Esophagus muscularis mucosa (tissue), 4 donors: ENCODE measurements around the gene KIF3B. TPM values are rescaled to one million over a fixed set of nuclear protein-coding genes. Genes with fewer than 3 reads are reported as not detected.

Source experiments
- DNase-seq: peaks from one replicate; pipeline ENCODE4 v3.0.0-alpha.2; 2017; ENCODE audit errors: extremely low spot score
- H3K27ac ChIP-seq, 4 donors: fragments of 200-600 bp; sonication (generic); replicated peaks in 1 of 4; 1 replicate in 3 of 4; 2 replicates in 1 of 4; pipeline ENCODE4 v1.5.1; 2016 to 2019; ENCODE audit warnings: mild to moderate bottlenecking in 1 of 4
- H3K27me3 ChIP-seq, 4 donors: fragments of 200-600 bp; sonication (generic); one replicate each; pipeline versions ENCODE4 v1.5.1 to v1.6.0; 2016 to 2019
- H3K36me3 ChIP-seq, 4 donors: fragments of 200-600 bp; sonication (generic); one replicate each; pipeline ENCODE4 v1.5.1; 2016 to 2019
- H3K4me1 ChIP-seq, 4 donors: fragments of 200-600 bp; sonication (generic); one replicate each; pipeline ENCODE4 v1.5.1; 2016 to 2019
- H3K4me3 ChIP-seq, 4 donors: fragments of 200-600 bp; sonication (generic); 1 replicate in 2 of 4; 2 replicates in 2 of 4; pipeline ENCODE4 v1.5.1; 2016 to 2019; ENCODE audit warnings: mild to moderate bottlenecking in 4 of 4, moderate library complexity in 1 of 4
- H3K9me3 ChIP-seq, 4 donors: fragments of 200-600 bp; sonication (generic); 1 replicate in 3 of 4; 2 replicates in 1 of 4; pipeline ENCODE4 v1.5.1; 2016 to 2019
- CTCF ChIP-seq, 3 experiments: fragments of 200-600 bp in 2 of 3; fragments of 450-650 bp in 1 of 3; sonication (generic) in 2 of 3; IDR thresholded peaks; one replicate each; pipeline ENCODE4 v1.5.1; 2017 to 2019; ENCODE audit warnings: antibody characterized with exemption in 3 of 3, mild to moderate bottlenecking in 2 of 3, moderate library complexity in 1 of 3
- EP300 ChIP-seq: sonication (generic); formaldehyde crosslinking; IDR thresholded peaks from one replicate; pipeline ENCODE4 v1.6.1; 2017; ENCODE audit warnings: antibody characterized with exemption
- POLR2A ChIP-seq: fragments of 450-650 bp; IDR thresholded peaks from one replicate; pipeline ENCODE4 v1.6.1; 2017; ENCODE audit warnings: antibody characterized with exemption, moderate library complexity, mild to moderate bottlenecking, low read depth
- POLR2AphosphoS5 ChIP-seq, 2 donors: sonication (generic); formaldehyde crosslinking; IDR thresholded peaks; one replicate each; pipeline ENCODE4 v1.6.1; 2017; ENCODE audit warnings: antibody characterized with exemption in 2 of 2
- WGBS: methylation state at CpG from one replicate; pipeline ENCODE4 v1.1.5; 2018; 5-methylcytosine and 5-hydroxymethylcytosine counted together
- intact Hi-C: fragments of 100-400 bp; cut with DNase I; formaldehyde crosslinking; loops from one replicate; pipeline ENCODE4 v1.15.1; 2023
- total RNA-seq, 4 donors: library from RNA; depleted of rRNA; stranded (reverse); fragments of >200 nt; gene quantifications; one replicate each; pipeline versions ENCODE4 v1.1.0 to v1.2.1, GENCODE V29; 2016

KIF3B gene
- total RNA-seq, 4 donors from 2014 or later, result 20.7 to 28.3 (median 23.5) TPM

GRCh38 chr20:32333181-32333987, 55.9 kb downstream of the KIF3B start:
- Histone ChIP-seq H3K27ac (peak overlapping the region in 2 of 4 donors; percentile 5 to 20), H3K36me3 (peaks cover 16 to 59% (median 44%) of the 10 kb centered on the region in 4 donors), H3K4me3 (no peak overlapping the region), H3K4me1 (peaks cover 0 to 18% (median 0%) of the 10 kb centered on the region in 4 donors), H3K9me3 (no peaks in the 10 kb centered on the region), H3K27me3 (no peaks in the 10 kb centered on the region)
- DNase-seq, result no peak
- no peak for TF ChIP-seq CTCF (IDR thresholded peaks at IDR 0.05)
- no peak for TF ChIP-seq POLR2AphosphoS5 (IDR thresholded peaks at IDR 0.05)
- TF ChIP-seq EP300, result no peak
- no peak for TF ChIP-seq POLR2A
- 92% methylated on average over 12 of the region's 12 CpGs for WGBS
- intact Hi-C loops, result no loop called here

- H3K27ac ChIP-seq, result peak overlapping the region in 3 of 4 donors; percentile 5 to 20 (median 6)
- no peak for TF ChIP-seq POLR2A
- no peak for TF ChIP-seq EP300
- no peak for TF ChIP-seq POLR2AphosphoS5 (IDR thresholded peaks at IDR 0.05)
- no peak for TF ChIP-seq CTCF (IDR thresholded peaks at IDR 0.05)
- H3K4me1 ChIP-seq, result peaks cover 0 to 18% (median 0%) of the 10 kb centered on the region in 4 donors
- DNase-seq, result no peak
- 77% methylated on average over 13 of the region's 13 CpGs for WGBS
- no peak overlapping the region for H3K4me3 ChIP-seq
- peaks cover 16 to 50% (median 38%) of the 10 kb centered on the region in 4 donors for H3K36me3 ChIP-seq
- intact Hi-C loops, result no loop called here
- no peaks in the 10 kb centered on the region for H3K9me3 ChIP-seq
- H3K27me3 ChIP-seq, result no peaks in the 10 kb centered on the region
These were observed 56.8 kb downstream of the KIF3B start for GRCh38 chr20:32333988-32334885.

GRCh38 chr20:32336918-32337347, 59.5 kb downstream of the KIF3B start:
- WGBS, result 21% methylated on average over 5 of the region's 5 CpGs
- TF ChIP-seq POLR2A (no peak), CTCF (IDR thresholded peaks at IDR 0.05) (peak; percentile 48 to 67 (median 52)), POLR2AphosphoS5 (IDR thresholded peaks at IDR 0.05) (no peak), EP300 (no peak)
- no peak for DNase-seq
- H3K4me3 ChIP-seq, result no peak overlapping the region
- H3K9me3 ChIP-seq, result no peaks in the 10 kb centered on the region
- peaks cover 0 to 17% (median 0%) of the 10 kb centered on the region in 4 donors for H3K4me1 ChIP-seq
- no peak overlapping the region for H3K27ac ChIP-seq
- H3K36me3 ChIP-seq, result peaks cover 0 to 24% (median 13%) of the 10 kb centered on the region in 4 donors
- no peaks in the 10 kb centered on the region for H3K27me3 ChIP-seq
- intact Hi-C loops, result loop anchor here (5.0 kb wide), 2 partner anchors 150 to 315 kb away; no protein-coding TSS in a partner anchor

- no peaks in the 10 kb centered on the region for H3K27me3 ChIP-seq
- H3K36me3 ChIP-seq, result peaks cover 0 to 13% (median 6%) of the 10 kb centered on the region in 4 donors
- no peak overlapping the region for H3K4me3 ChIP-seq
- intact Hi-C loops, result loop anchor here (5.0 kb wide), 2 partner anchors 149 to 314 kb away; no protein-coding TSS in a partner anchor
- H3K4me1 ChIP-seq, result peaks cover 0 to 8% (median 0%) of the 10 kb centered on the region in 4 donors
- DNase-seq, result no peak
- no peaks in the 10 kb centered on the region for H3K9me3 ChIP-seq
- 91% methylated on average over 11 of the region's 11 CpGs for WGBS
- no peak overlapping the region for H3K27ac ChIP-seq
- no peak for TF ChIP-seq EP300
- TF ChIP-seq POLR2AphosphoS5 (IDR thresholded peaks at IDR 0.05), result no peak
- no peak for TF ChIP-seq CTCF (IDR thresholded peaks at IDR 0.05)
- no peak for TF ChIP-seq POLR2A
These were observed 60.6 kb downstream of the KIF3B start for GRCh38 chr20:32337937-32338661.
